ENCODE data around the gene NR2C1.
"Not testable (repeated sequence)": the region's sequence is repeated elsewhere in the genome, so short reads cannot be mapped to it uniquely, and the experiment has no call there.

Gene NR2C1

GRCh38 chr12:95072900-95073697 lies at the start of gene NR2C1:
TSS of gene NR2C1 (minus strand) at chr12:95073618. CDS start at chr12:95067384, 6,234 bp downstream.
- DNase-seq, result peak; percentile 95

DNA sequence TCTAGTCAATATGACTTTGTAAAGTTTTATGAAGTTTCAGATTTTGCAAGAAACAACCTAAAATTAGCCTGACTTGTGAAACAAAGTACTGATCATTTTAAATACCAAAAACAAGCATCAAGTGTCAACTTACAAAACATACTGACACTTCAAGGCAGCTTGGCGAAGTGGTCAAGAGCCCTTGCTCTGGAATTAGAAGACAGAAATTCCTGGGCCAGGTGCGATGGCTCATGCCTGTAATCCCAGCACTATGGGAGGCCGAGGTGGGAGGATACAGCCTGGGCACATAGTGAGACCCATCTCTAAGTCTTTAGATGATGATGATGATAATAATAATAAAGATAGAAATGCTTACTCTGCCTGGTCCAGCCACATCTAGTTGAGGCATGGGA lies 45.4 kb upstream of the NR2C1 start:
- no peak for DNase-seq

DNA sequence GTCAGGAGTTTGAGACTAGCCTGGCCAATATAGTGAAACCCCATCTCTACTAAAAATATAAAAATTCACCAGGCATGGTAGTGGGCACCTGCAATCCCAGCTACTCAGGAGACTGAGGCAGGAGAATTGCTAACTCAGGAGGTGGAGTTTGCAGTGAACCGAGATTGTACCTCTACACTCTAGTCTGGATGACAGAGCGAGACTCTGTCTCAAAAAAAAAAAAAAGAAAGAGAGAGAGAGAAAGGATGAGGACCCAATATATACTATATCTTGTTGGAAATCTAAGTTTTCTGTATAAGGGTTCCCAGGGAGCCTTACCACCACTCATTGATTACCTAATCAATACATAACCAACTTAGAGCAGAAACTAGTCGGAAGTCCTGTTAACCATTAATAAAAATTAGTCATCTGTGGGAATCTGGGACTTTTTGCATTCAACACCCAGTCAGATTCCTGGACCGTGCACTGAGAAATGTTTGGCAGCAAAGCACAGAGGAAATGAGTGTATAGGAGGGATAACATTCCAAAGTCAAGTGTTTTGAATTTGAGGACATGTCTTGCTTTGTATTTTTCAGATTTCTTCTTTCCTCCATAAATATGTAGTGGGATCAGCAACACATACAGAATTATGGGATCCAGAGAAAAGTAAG lies 44.8 kb upstream of the NR2C1 start:
- DNase-seq, result no peak

GRCh38 chr12:95117178-95117599 lies 43.8 kb upstream of the NR2C1 start:
- DNase-seq, result peak; percentile 50

DNA sequence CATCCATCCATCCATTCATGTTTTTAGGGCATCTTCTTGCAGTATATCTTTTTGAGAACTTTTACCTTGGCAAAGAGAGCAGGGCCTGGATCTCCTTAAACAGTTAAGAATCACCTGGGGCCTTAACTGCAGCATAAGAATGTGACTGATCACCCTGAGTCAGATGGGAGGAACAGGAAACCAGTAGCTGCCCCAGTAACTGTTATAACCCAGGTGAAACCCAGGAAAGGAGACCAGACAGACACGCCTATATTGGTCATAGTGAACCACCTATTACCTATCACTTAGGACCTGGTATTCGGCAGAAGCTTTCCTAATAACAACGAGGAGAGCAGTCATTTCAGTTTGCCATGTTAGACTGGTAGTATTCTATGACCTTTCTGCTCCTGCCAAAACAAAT lies 43.4 kb upstream of the NR2C1 start:
- DNase-seq, result no peak

GRCh38 chr12:95116341-95116740 lies 42.9 kb upstream of the NR2C1 start:
- DNase-seq, result no peak

DNA sequence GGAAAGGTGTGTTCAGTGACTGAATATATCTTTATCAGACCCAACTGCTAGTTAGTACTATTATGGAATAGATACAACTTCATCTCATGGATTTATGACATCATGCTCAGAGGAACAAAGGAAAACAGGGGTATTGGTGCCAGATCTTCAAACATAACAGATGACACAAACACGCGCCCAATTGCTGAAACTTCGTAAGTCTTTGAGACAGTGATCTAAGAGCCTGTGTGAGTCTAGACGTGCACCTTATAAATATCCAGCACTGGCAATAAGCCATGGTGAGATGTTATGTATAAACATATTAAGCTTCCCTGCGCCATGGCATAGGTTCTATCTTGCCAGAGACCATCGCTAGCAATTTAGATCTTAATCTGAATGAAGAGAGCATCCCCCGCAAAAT lies 42.2 kb upstream of the NR2C1 start:
- no peak for DNase-seq

GRCh38 chr12:95114766-95115405 lies 41.5 kb upstream of the NR2C1 start:
- DNase-seq, result no peak

DNA sequence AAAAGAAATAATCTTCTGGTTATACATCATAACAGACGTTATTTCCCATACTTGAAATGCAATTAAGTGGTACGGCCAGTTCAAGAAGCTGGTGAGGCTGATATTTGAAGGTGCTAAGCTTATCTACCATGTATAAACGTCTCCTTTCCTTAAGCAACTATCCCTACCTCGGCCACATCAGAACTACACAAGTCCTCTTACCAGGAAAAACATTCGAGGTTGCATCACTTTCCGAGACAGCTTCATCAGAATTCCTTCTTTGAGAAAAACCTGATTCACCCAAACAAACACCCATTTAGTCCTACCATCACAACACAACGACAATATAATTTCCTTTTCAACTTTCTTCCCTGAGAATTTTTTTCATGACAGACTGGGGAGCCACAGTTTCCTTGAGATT lies 33.9 kb upstream of the NR2C1 start:
- DNase-seq, result no peak

DNA sequence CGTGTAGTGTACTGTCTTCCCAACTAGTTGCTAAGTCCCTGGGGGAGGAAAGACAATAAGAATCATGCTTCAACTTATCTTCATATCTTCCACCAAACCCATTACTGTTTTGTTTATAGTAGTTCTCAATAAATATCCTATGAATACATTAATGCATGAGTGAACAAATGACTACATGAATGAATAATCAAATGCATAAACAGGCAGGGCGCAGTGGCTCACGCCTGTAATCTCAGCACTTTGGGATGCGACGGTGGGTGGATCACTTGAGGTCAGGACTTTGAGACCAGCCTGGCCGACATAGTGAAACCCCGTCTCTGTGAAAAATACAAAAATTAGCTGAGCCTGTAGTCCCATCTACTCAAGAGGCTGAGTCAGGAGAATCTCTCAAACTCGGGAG lies 32.1 kb upstream of the NR2C1 start:
- no peak for DNase-seq

DNA sequence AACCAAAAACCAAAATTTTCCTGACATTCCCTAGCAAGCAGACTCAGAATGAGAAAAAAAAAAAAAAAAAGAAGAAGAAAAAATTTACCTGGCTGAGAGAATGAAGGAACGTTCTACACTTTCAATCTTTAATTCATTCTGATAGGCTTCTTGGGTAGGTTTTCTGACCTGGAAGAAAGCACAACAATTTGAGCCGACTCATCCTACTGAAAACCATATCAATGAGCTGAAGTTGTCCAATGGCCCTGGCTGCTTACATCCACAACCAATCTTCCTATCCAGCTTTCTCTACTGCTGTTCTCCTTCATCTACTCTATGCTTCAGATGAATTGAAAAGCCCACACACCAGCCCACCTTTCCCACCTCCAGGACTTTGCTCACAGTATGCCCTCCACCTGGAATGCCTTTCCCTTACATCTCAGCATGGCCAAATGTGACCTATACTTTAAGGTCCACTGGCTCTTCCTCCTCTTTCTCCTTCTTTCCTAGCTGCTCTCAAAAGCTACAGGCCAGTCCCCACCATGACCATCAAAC lies 31.6 kb upstream of the NR2C1 start:
- no peak for DNase-seq

GRCh38 chr12:95102916-95103671 lies 29.7 kb upstream of the NR2C1 start:
- DNase-seq, result peak; percentile 7

DNA sequence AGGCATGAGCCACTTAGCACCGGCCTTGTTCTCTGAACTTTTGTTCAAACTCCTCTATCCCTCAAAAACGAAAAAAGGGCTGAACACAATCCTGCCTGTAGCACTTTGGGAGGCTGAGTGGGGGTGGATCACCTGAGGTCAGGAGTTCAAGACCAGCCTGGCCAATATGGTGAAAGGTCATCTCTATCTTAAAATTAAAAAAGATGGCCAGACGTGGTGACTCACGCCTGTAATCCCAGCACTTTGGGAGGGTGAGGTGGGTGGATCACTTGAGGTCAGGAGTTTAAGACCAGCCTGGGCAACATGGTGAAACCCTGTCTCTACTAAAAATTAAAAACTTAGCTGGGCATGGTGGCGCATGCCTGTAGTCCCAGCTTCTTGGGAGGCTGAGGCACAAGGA lies 28.5 kb upstream of the NR2C1 start:
- not testable (repeated sequence) for DNase-seq

- DNase-seq, result no peak
Measured at GRCh38 chr12:95100264-95101190, 27.1 kb upstream of the NR2C1 start.

GRCh38 chr12:95099270-95099790 lies 25.9 kb upstream of the NR2C1 start:
- DNase-seq, result no peak

DNA sequence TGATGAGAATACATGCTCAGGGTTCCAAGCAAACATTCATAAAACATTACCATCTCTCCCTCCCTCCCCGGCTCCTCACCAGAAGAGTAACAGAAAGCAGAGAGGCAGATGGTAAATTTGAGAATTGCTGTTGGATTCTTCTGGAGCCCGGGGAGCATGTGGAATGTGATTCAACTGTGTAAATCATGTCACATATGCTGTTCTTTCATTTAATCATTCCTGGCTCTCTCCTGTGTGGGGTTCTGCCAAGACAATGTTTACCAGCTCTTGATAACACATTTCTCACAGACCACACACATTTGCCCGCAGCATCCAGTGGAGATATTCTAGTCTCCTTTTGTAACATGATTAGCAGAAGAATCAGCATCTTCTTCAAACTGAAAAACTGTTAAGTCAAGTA lies 23.4 kb upstream of the NR2C1 start:
- DNase-seq, result no peak

DNA sequence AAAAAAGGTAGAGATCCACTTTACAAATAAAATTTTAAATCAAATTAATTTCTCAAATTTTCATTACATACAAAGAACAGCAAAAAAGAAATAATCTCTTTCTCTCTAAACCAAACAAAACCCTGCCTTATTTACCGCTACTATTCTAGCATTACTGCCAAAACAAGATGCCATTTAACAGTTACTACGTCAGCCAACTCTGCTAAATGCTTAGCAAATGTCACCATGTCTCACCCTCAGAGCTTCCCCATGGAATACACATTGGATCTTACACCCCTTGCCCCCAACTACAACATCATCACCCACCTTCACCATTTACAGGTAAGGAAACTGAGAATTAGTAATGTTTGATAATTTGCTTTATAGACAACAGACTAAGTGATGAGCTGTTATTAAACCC lies 23.0 kb upstream of the NR2C1 start:
- DNase-seq, result no peak

GRCh38 chr12:95095866-95096265 lies 22.4 kb upstream of the NR2C1 start:
- not testable (repeated sequence) for DNase-seq

DNA sequence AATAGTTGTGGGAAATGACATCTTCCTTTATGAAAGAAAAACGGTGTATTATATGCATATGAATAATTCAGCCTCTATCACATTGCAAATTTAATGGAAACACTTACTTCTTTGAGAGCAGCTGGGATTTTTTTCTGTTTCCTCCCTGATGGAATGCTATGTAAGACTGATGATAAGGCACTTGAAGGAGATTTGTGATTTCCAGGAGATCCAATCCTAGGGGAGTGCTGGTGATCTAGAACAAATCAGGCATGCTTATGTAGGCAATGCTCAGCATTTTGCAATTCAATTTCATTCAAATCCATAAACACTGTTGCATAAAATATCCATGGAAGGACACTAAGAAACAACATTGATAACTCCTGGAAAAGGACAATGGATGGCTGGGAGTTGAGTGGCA lies 16.0 kb upstream of the NR2C1 start:
- DNase-seq, result no peak

DNA sequence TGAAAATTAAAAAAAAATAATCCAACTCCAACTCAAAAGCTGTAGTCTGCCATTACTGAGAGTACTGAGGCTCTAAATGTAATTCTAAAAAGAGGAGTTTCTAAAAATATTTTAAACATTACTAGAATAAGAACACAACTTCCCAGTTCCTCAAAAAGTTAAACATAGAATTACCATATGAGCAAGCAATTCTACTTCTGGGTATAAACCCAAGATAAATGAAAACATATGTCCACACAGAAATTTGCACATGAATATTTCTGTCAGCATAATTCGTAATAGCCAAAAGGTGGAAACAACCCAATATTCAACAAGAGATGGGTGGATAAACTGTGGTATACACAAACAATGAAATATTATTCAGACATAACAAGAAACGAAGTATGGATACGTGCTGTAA lies 15.0 kb upstream of the NR2C1 start:
- no peak for DNase-seq

GRCh38 chr12:95085612-95086011 lies 12.2 kb upstream of the NR2C1 start:
- DNase-seq, result no peak

- no peak for DNase-seq
Measured at GRCh38 chr12:95083938-95084337, 10.5 kb upstream of the NR2C1 start.

Measured in NCI-H345 (cell line).